HEK293T (cell line): ENCODE measurements around the gene ZMAT5.

ENCODE experiments used
- CTCF ChIA-PET: fragments of 350-600 bp; formaldehyde crosslinking; extraction: SDS; loops from one replicate; lab custom pipeline; 2021; ENCODE audit warnings: antibody characterized with exemption, inconsistent platforms; lab: Yijun Ruan, JAX
- POLR2A ChIA-PET: fragments of 350-600 bp; formaldehyde crosslinking; extraction: SDS; loops from one replicate; lab custom pipeline; 2020; ENCODE audit warnings: antibody characterized with exemption, inconsistent platforms; lab: Yijun Ruan, JAX
- DNase-seq: peaks from one replicate; pipeline ENCODE4 v3.0.0; 2012; ENCODE audit warnings: mixed read lengths; ENCODE audit errors: extremely low spot score
- ARNT ChIP-seq: fragments of 450-650 bp; IDR thresholded peaks from 2 replicates; pipeline ENCODE4 v1.6.1; 2017; ENCODE audit warnings: mild to moderate bottlenecking
- BHLHE40 ChIP-seq: fragments of 450-650 bp; IDR thresholded peaks from 2 replicates; pipeline ENCODE4 v1.6.1; 2016; ENCODE audit warnings: mild to moderate bottlenecking, moderate library complexity, borderline replicate concordance
- CTBP1 ChIP-seq: fragments of 450-650 bp; IDR thresholded peaks from 2 replicates; pipeline ENCODE4 v1.6.1; 2016; ENCODE audit warnings: borderline replicate concordance
- ELF4 ChIP-seq: fragments of 450-650 bp; IDR thresholded peaks from 2 replicates; pipeline ENCODE4 v1.6.1; 2017; ENCODE audit warnings: antibody characterized with exemption
- FOXA1 ChIP-seq: fragments of 450-650 bp; IDR thresholded peaks from 2 replicates; pipeline ENCODE4 v1.6.1; 2016; ENCODE audit warnings: mild to moderate bottlenecking
- FOXK2 ChIP-seq: fragments of 450-650 bp; IDR thresholded peaks from 2 replicates; pipeline ENCODE4 v1.6.1; 2016; ENCODE audit warnings: mild to moderate bottlenecking
- FOXM1 ChIP-seq: fragments of 450-650 bp; IDR thresholded peaks from 2 replicates; pipeline ENCODE4 v1.6.1; 2017; ENCODE audit warnings: mild to moderate bottlenecking, borderline replicate concordance
- HDGF ChIP-seq: fragments of 450-650 bp; IDR thresholded peaks from 2 replicates; pipeline ENCODE4 v1.6.1; 2017; ENCODE audit warnings: antibody characterized with exemption, borderline replicate concordance
- L3MBTL2 ChIP-seq: fragments of 450-650 bp; conservative IDR thresholded peaks from 2 replicates; pipeline ENCODE4 v1.6.1; 2016; ENCODE audit warnings: mild to moderate bottlenecking
- LEF1 ChIP-seq: fragments of 450-650 bp; IDR thresholded peaks from 2 replicates; pipeline ENCODE4 v1.6.1; 2017; ENCODE audit warnings: mild to moderate bottlenecking, borderline replicate concordance
- NFRKB ChIP-seq: fragments of 450-650 bp; IDR thresholded peaks from 2 replicates; pipeline ENCODE4 v1.6.1; 2016; ENCODE audit warnings: mild to moderate bottlenecking, moderate library complexity
- PKNOX1 ChIP-seq: fragments of 450-650 bp; IDR thresholded peaks from 2 replicates; pipeline ENCODE4 v1.6.1; 2016
- SP1 ChIP-seq: fragments of 450-650 bp; IDR thresholded peaks from 2 replicates; pipeline ENCODE4 v1.6.1; 2017
- SUZ12 ChIP-seq: fragments of 450-650 bp; IDR thresholded peaks from 2 replicates; pipeline ENCODE4 v1.6.1; 2016; ENCODE audit warnings: mild to moderate bottlenecking
- TARDBP ChIP-seq: fragments of 450-650 bp; IDR thresholded peaks from 2 replicates; pipeline ENCODE4 v1.6.1; 2016
- ZNF384 ChIP-seq: fragments of 450-650 bp; IDR thresholded peaks from 2 replicates; pipeline ENCODE4 v1.6.1; 2016

The ZMAT5 gene

GRCh38 chr22:29737251-29738117, 29.3 kb downstream of the ZMAT5 start:
- TF ChIP-seq HDGF (no peak), PKNOX1 (no peak), FOXK2 (no peak), BHLHE40 (no peak), FOXA1 (no peak), SUZ12 (no peak), CTBP1 (no peak), LEF1 (no peak), NFRKB (no peak), ELF4 (no peak), TARDBP (no peak), ZNF384 (no peak), FOXM1 (no peak), SP1 (no peak), ARNT (no peak), L3MBTL2 (no peak)
- DNase-seq, result no peak
- CTCF ChIA-PET, result no interaction called here
- POLR2A ChIA-PET, result interaction anchor here (0.6 kb wide), 1 partner anchor 1343 kb away, joined by 3 read pairs; the partner anchor contains the start of gene SMTN

DNA sequence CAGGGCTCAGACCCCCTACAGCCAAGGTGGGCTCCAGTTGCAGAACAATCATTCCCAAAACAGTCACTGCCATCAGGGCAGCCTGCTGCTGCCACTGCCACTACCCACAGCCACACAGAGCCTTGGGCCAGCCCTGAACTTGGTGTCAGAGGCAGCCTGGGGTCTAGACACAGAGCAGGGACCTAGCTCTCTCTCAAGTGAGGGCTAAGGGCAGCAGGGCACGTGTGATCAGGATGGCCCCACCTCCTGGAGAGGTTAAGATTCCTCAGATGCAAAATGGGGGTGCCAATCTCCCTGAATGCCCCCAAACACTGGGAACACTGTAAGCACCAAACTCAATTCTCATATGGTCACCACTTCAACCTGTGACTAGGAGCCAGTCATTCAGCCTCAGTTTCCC, 31.4 kb downstream of the ZMAT5 start:
- DNase-seq, result no peak
- CTCF ChIA-PET, result interaction anchor here (0.7 kb wide), 1 partner anchor 46 kb away, joined by 3 read pairs; no protein-coding TSS in a partner anchor
- no peak for TF ChIP-seq BHLHE40
- no peak for TF ChIP-seq SUZ12
- TF ChIP-seq HDGF, result no peak
- no peak for TF ChIP-seq PKNOX1
- no peak for TF ChIP-seq CTBP1
- POLR2A ChIA-PET, result no interaction called here

DNA sequence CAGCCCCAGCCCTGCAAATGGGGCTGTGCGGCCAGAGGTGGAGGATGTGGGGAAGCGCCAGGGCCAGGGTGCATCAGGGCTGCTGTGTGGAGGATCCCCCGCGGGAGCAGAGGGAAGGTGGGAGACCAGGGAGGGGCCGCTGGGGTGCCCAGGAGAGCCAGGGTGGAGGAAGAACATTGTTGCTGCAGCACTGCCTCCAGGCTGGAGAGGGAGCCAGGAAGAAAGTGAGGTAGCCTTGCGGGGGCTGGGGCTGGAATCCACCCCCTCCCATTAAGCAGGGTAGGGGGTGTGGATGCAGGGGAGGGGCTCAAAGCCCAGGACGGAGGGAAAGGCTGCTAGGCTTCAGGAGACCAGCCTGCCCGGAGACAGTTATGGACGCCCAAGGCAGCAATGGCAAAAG, 32.0 kb downstream of the ZMAT5 start:
- no peak for TF ChIP-seq ELF4
- CTCF ChIA-PET, result no interaction called here
- POLR2A ChIA-PET, result no interaction called here
- no peak for DNase-seq

DNA sequence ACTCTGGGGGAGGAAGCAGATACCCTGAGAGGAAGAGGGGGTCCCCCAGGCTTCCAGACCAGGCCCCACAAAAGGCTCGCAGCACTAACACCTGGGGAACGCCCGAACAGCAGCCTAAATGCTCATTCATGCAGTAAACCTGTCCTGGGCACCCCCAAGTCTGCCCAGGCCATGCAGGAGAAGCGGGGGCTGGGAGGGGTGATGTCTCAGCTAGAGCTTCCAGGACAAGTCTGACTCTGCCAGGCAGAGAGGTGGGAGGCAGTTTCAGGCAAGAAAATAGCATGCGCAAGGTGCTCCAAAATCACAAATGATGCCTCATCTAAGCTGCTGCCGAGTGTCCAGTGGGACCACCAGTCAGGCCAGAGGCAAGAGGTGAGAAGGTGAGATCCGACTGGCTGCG, 32.4 kb downstream of the ZMAT5 start:
- TF ChIP-seq PKNOX1, result no peak
- no peak for TF ChIP-seq SUZ12
- no peak for TF ChIP-seq BHLHE40
- CTCF ChIA-PET, result no interaction called here
- no peak for DNase-seq
- POLR2A ChIA-PET, result interaction anchor here (1.7 kb wide), 1 partner anchor 32 kb away, joined by 5 read pairs; the partner anchor contains the start of gene ZMAT5

DNA sequence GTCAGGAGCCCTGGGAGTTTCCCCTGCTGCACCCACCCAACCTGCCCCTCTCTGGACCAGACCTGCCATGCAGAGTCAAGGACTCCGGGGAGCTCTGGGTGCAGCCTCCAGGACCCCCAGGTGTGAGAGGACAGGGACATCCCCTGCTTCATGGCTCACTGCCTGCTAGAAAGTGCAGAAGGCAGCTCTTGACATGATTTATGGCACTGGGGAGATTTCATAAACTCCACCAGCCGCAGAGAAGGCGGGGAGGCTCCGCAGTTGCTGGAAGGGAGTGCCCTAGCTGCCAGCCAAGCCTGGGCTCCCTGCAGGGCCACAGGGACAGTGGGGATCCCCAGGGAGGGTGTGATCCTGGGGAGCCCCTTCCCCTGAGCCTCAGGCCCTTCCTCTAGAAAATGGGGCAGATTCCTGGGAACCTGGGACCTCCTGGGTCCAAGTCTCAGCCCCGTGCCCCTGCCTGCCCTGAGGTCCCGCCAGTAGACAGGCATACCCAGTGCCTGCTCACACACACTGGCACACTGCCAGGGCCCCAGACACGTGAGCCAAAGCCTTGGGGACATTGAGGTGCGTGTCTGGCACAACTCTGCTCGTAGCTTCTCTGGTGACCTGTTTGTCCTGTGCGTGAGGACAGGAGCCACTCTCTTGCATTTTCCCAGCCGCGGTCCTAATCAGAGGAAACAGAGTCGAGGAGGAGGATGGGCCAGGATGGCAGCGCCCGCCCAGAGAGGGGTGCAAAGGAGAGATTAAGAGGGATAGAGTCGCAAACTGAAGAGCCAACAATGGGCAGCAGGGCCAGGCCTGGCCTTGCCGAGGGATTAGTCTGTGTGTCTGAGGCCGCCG, 33.2 kb downstream of the ZMAT5 start:
- ChIA-PET POLR2A (interaction anchor here (1.7 kb wide), 1 partner anchor 33 kb away, joined by 5 read pairs; the partner anchor contains the start of gene ZMAT5), CTCF (interaction anchor here (0.7 kb wide), 1 partner anchor 75 kb away, joined by 3 read pairs; no protein-coding TSS in a partner anchor)
- TF ChIP-seq TARDBP (no peak), ZNF384 (no peak), PKNOX1 (peak; percentile 91)
- DNase-seq, result peak; percentile 61

- ChIA-PET POLR2A (interaction anchor here (1.7 kb wide), 1 partner anchor 34 kb away, joined by 5 read pairs; the partner anchor contains the start of gene ZMAT5), CTCF (interaction anchor here (0.7 to 1.0 kb wide), 2 partner anchors 74 to 530 kb away, joined by 3 read pairs; no protein-coding TSS in a partner anchor)
These were observed 33.9 kb downstream of the ZMAT5 start for GRCh38 chr22:29732883-29733282.

More at GRCh38 chr22:29732883-29733282, 33.9 kb downstream of the ZMAT5 start:
- TF ChIP-seq ARNT (no peak), FOXK2 (no peak), TARDBP (no peak), LEF1 (no peak), FOXM1 (no peak), FOXA1 (no peak), ELF4 (no peak), CTBP1 (no peak), HDGF (no peak), BHLHE40 (no peak), SP1 (no peak), L3MBTL2 (no peak), PKNOX1 (no peak), SUZ12 (no peak), NFRKB (no peak)
- DNase-seq, result no peak
